PC-3 (cell line): ENCODE results near the gene CLDN12. TPM values are rescaled to one million over a fixed set of nuclear protein-coding genes. Genes with fewer than 3 reads are reported as not detected.

ENCODE experiments used
- ATAC-seq: fragments of 200-7000 bp; cut with Tn5 transposase; 2 replicates; pipeline ENCODE4 v1.9.1; 2020; ENCODE audit warnings: mild to moderate bottlenecking, moderate library complexity
- BruUV-seq: library from RNA; stranded (reverse); fragments of 400-500 nt; replicated peaks from 2 replicates; lab custom pipeline; 2021; lab: Mats Ljungman, UMichigan
- CTCF ChIA-PET: fragments of 300-600 bp; sonication (Branson Sonifier 250); formaldehyde crosslinking; loops from one replicate; lab custom pipeline; 2022; ENCODE audit warnings: antibody characterized with exemption; lab: Charles Lee
- POLR2A ChIA-PET: fragments of 300-600 bp; sonication (Branson Sonifier 250); formaldehyde crosslinking; loops from one replicate; lab custom pipeline; 2022; ENCODE audit warnings: antibody characterized with exemption; ENCODE audit not compliant: unreplicated experiment; lab: Charles Lee
- DNase-seq: peaks from one replicate; pipeline ENCODE4 v3.0.0-alpha.2; 2015
- H2AFZ ChIP-seq: fragments of 300-600 bp; sonication (generic); 2 replicates; pipeline ENCODE4 v1.6.0; 2016; ENCODE audit warnings: antibody characterized with exemption, low read length
- H3F3A ChIP-seq: fragments of 300-600 bp; sonication (generic); one replicate; pipeline ENCODE4 v1.6.0; 2017; ENCODE audit warnings: antibody characterized with exemption, low read length, control low read depth, mild to moderate bottlenecking; ENCODE audit not compliant: unreplicated experiment
- H3K27ac ChIP-seq: fragments of 300-600 bp; sonication (generic); 2 replicates; pipeline ENCODE4 v1.5.1; 2016; ENCODE audit warnings: mild to moderate bottlenecking, low read length
- H3K27me3 ChIP-seq: fragments of 300-600 bp; sonication (generic); 2 replicates; pipeline ENCODE4 v1.6.1; 2016; ENCODE audit warnings: low read length, mixed read lengths
- H3K36me3 ChIP-seq: fragments of 300-600 bp; sonication (generic); 2 replicates; pipeline ENCODE4 v1.6.1; 2016; ENCODE audit warnings: low read depth, mixed run types, low read length, mixed read lengths
- H3K4me1 ChIP-seq: fragments of 300-600 bp; sonication (generic); 2 replicates; pipeline ENCODE4 v1.5.1; 2016; ENCODE audit warnings: low read length; ENCODE audit not compliant: insufficient read depth
- H3K4me2 ChIP-seq: fragments of 300-600 bp; sonication (generic); 2 replicates; pipeline ENCODE4 v1.6.0; 2016; ENCODE audit warnings: low read length
- H3K4me3 ChIP-seq: fragments of 300-600 bp; sonication (generic); 2 replicates; pipeline ENCODE4 v1.5.1; 2016; ENCODE audit warnings: mild to moderate bottlenecking, low read length, mixed read lengths
- H3K79me2 ChIP-seq: fragments of 300-600 bp; sonication (generic); 2 replicates; pipeline ENCODE4 v1.6.1; 2017; ENCODE audit warnings: low read length, mixed read lengths
- H3K9ac ChIP-seq: fragments of 300-600 bp; sonication (generic); 2 replicates; pipeline ENCODE4 v1.6.0; 2016; ENCODE audit warnings: mild to moderate bottlenecking, low read length
- H3K9me2 ChIP-seq: fragments of 300-600 bp; sonication (generic); replicated peaks from 2 replicates; pipeline ENCODE4 v1.6.1; 2016; ENCODE audit warnings: mixed run types, low read length, mixed read lengths
- H3K9me3 ChIP-seq: fragments of 300-600 bp; sonication (generic); 2 replicates; pipeline ENCODE4 v1.6.1; 2016; ENCODE audit warnings: low read length, mixed read lengths
- H4K20me1 ChIP-seq: fragments of 300-600 bp; sonication (generic); 2 replicates; pipeline ENCODE4 v1.6.1; 2016; ENCODE audit warnings: low read length, mixed read lengths
- CTCF ChIP-seq: fragments of 300-600 bp; sonication (generic); conservative IDR thresholded peaks from 2 replicates; pipeline ENCODE4 v1.5.1; 2017; ENCODE audit warnings: antibody characterized with exemption, low read depth, mild to moderate bottlenecking, low read length
- EZH2 ChIP-seq: fragments of 300-600 bp; sonication (generic); IDR thresholded peaks from one replicate; pipeline ENCODE4 v1.6.1; 2017; ENCODE audit warnings: antibody characterized with exemption, mild to moderate bottlenecking, low read length; ENCODE audit not compliant: unreplicated experiment
- EZH2phosphoT487 ChIP-seq: fragments of 300-600 bp; sonication (generic); IDR thresholded peaks from 2 replicates; pipeline ENCODE4 v1.6.1; 2018; ENCODE audit warnings: mild to moderate bottlenecking, antibody characterized with exemption, low read length, borderline replicate concordance
- intact Hi-C: fragments of 100-400 bp; cut with micrococcal nuclease; formaldehyde crosslinking; loops from 2 replicates; pipeline ENCODE4 v1.9.0; 2023
- total RNA-seq: library from RNA; depleted of rRNA; stranded (reverse); fragments of >200 nt; gene quantifications from 2 replicates; pipeline ENCODE4 v1.2.3, GENCODE V29; 2014

CLDN12 gene
- total RNA-seq, 1 experiment from 2014 or later = 14.7 TPM

GRCh38 chr7:90383861-90384260 lies 19.4 kb upstream of the CLDN12 start:
- TF ChIP-seq EZH2phosphoT487 (no peak), CTCF (no peak), EZH2 (no peak)
- intact Hi-C loops = loop anchor here (1.0 to 2.0 kb wide), 3 partner anchors 27 to 41 kb away; partner anchors contain the start of gene GTPBP10
- CTCF ChIA-PET = interaction anchor here (0.7 kb wide), 1 partner anchor 36 kb away, joined by 3 read pairs; no protein-coding TSS in a partner anchor
- Histone ChIP-seq H3K27ac (peak overlapping the region; percentile 83), H3F3A (peaks cover 4% of the 10 kb centered on the region), H3K27me3 (no peaks in the 10 kb centered on the region), H4K20me1 (no peaks in the 10 kb centered on the region), H3K79me2 (0 out of 2 replicates have a peak, but pooled peaks cover 3% of the 10 kb centered on the region), H2AFZ (no peak overlapping the region), H3K36me3 (peaks cover 39% of the 10 kb centered on the region), H3K4me1 (peaks cover 56% of the 10 kb centered on the region), H3K9me3 (no peaks in the 10 kb centered on the region), H3K4me3 (peak overlapping the region; percentile 36; the same call in 1 of the 2 replicates), H3K4me2 (peak overlapping the region; percentile 71), H3K9me2 (no peaks in the 10 kb centered on the region), H3K9ac (peak overlapping the region; percentile 26; the same call in 1 of the 2 replicates)
- POLR2A ChIA-PET = no interaction called here
- ATAC-seq (peak; percentile 44), DNase-seq (peak; percentile 42)
- BruUV-seq = no TSS peak

- no peak for TF ChIP-seq CTCF
- no peak for TF ChIP-seq EZH2
- TF ChIP-seq EZH2phosphoT487 = no peak
- no peak overlapping the region for H2AFZ ChIP-seq
- BruUV-seq = no TSS peak
- intact Hi-C loops = loop anchor here (1.0 to 2.0 kb wide), 3 partner anchors 27 to 41 kb away; partner anchors contain the start of gene GTPBP10
- H3K27ac ChIP-seq = peak overlapping the region; percentile 83
- peaks cover 4% of the 10 kb centered on the region for H3F3A ChIP-seq
- POLR2A ChIA-PET = no interaction called here
- H3K9me3 ChIP-seq = no peaks in the 10 kb centered on the region
- H3K9me2 ChIP-seq = no peaks in the 10 kb centered on the region
- peak; percentile 74 for DNase-seq
- H3K9ac ChIP-seq = peak overlapping the region; percentile 26; the same call in 1 of the 2 replicates
- H3K79me2 ChIP-seq = 0 out of 2 replicates have a peak, but pooled peaks cover 3% of the 10 kb centered on the region
- H3K36me3 ChIP-seq = peaks cover 33% of the 10 kb centered on the region
- CTCF ChIA-PET = no interaction called here
- H3K4me3 ChIP-seq = peak overlapping the region; percentile 36
- H3K4me1 ChIP-seq = peaks cover 56% of the 10 kb centered on the region
- no peaks in the 10 kb centered on the region for H4K20me1 ChIP-seq
- H3K4me2 ChIP-seq = peak overlapping the region; percentile 71
- no peaks in the 10 kb centered on the region for H3K27me3 ChIP-seq
- ATAC-seq = peak; percentile 43
These were observed 18.8 kb upstream of the CLDN12 start for GRCh38 chr7:90384433-90384832.
